DMS153 (cell line): Measurements from ENCODE around the gene ANAPC15.
"Not testable (repeated sequence)": the region's sequence is repeated elsewhere in the genome, so short reads cannot be mapped to it uniquely, and the experiment has no call there.

Source experiments
- DNase-seq: peaks from one replicate; lab custom pipeline; 2025; lab: John Stamatoyannopoulos, UW

ANAPC15 gene

GRCh38 chr11:72112143-72112977, at the start of gene ANAPC15:
ANAPC15 (minus strand) TSS chr11:72112695; CDS start chr11:72111276, 1,419 bp downstream.
- peak; percentile 99 for DNase-seq

- DNase-seq: no peak
Measured at GRCh38 chr11:72160319-72160718, 47.8 kb upstream of the ANAPC15 start.

- no peak for DNase-seq
Measured at GRCh38 chr11:72157131-72157530, 44.6 kb upstream of the ANAPC15 start.

DNA sequence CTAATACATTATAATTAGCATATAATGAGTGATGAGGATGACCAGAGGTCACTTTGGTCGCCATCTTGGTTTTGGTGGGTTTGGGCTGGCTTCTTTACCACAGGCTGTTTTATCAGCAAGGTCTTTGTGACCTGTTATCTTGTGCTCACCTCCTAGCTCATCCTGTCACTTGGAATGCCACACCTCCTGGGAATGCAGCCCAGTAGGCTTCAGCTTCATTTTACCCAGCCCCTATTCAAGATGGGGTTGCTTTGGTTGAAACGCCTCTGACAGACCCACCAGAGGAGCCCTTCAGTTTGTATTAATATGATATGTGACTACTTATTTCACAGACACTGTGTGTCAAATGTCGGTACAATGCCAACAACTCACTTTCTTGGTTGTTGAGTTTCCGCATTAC, 43.3 kb upstream of the ANAPC15 start:
- no peak for DNase-seq

- no peak for DNase-seq
Measured at GRCh38 chr11:72154816-72155215, 42.3 kb upstream of the ANAPC15 start.

DNA sequence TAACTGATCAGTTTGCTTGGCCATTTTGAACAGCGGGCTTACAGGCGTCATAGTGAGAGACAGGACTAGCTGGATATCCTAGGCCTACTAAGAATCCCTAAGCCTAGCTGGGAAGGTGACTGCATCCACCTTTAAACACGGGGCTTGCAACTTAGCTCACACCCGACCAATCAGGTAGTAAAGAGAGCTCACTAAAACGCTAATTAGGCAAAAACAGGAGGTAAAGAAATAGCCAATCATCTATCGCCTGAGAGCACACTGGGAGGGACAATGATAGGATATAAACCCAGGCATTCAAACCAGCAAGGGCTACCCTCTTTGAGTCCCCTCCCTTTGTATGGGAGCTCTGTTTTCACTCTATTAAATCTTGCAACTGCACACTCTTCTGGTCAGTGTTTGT, 41.4 kb upstream of the ANAPC15 start:
- DNase-seq: not testable (repeated sequence)

- DNase-seq: no peak
Measured at GRCh38 chr11:72150882-72151281, 38.4 kb upstream of the ANAPC15 start.

- DNase-seq: no peak
Measured at GRCh38 chr11:72146625-72147024, 34.1 kb upstream of the ANAPC15 start.

GRCh38 chr11:72144807-72145565, 32.5 kb upstream of the ANAPC15 start:
- DNase-seq: no peak

DNA sequence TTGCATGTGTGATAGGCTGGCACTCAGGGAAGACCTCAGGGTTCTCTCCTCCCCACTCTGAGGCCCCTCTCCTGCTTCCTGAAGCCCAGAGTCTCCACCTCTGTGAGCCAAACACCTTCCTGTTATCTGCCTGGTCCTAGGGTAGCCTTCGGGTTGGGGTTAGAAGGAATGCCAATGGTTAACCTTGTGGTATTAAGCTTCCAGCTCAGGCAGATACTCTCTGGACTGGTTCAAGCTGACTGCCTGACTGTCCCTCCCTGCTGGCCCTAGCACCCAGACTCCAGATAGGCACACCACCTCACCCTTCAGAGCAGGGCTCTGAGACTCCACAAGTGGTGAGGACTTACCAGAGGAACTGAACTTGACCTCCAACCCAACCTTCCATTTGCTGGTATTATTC, 30.0 kb upstream of the ANAPC15 start:
- DNase-seq: not testable (repeated sequence)

- DNase-seq: not testable (repeated sequence)
Measured at GRCh38 chr11:72142086-72142485, 29.6 kb upstream of the ANAPC15 start.

- DNase-seq: no peak
Measured at GRCh38 chr11:72141066-72141465, 28.6 kb upstream of the ANAPC15 start.

DNA sequence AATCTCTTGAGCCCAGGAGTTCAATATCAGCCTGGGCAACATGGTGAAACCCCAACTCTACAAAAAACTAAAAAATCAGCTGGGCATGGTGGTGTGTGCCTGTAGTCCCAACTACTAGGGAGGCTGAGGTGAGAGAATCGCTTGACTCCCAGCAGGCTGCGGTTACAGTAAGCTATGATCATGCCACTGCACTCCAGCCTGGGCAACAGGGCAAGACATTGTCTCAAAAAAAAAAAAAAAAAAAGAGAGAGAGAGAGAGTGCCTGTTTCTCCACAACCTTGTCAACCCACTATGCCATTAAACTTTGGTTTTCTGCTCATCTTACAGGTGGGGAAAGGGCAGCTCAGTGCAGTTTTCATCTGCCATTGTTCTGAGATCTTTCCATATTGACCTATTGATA, 28.2 kb upstream of the ANAPC15 start:
- DNase-seq: no peak

DNA sequence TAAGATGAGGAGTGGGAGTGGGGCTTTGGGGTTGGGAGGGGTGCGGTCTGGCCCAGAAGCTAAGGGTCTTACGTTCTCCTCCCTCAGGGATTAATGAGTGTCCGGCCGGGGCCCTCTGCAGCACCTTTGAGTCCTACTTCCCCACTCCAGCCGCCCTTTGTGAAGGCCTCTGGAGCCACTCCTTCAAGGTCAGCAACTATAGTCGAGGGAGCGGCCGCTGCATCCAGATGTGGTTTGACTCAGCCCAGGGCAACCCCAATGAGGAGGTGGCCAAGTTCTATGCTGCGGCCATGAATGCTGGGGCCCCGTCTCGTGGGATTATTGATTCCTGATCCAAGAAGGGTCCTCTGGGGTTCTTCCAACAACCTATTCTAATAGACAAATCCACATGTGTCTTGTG, 27.0 kb upstream of the ANAPC15 start:
- DNase-seq: no peak

GRCh38 chr11:72138821-72139390, 26.4 kb upstream of the ANAPC15 start:
- no peak for DNase-seq

- no peak for DNase-seq
Measured at GRCh38 chr11:72136684-72137262, 24.3 kb upstream of the ANAPC15 start.

DNA sequence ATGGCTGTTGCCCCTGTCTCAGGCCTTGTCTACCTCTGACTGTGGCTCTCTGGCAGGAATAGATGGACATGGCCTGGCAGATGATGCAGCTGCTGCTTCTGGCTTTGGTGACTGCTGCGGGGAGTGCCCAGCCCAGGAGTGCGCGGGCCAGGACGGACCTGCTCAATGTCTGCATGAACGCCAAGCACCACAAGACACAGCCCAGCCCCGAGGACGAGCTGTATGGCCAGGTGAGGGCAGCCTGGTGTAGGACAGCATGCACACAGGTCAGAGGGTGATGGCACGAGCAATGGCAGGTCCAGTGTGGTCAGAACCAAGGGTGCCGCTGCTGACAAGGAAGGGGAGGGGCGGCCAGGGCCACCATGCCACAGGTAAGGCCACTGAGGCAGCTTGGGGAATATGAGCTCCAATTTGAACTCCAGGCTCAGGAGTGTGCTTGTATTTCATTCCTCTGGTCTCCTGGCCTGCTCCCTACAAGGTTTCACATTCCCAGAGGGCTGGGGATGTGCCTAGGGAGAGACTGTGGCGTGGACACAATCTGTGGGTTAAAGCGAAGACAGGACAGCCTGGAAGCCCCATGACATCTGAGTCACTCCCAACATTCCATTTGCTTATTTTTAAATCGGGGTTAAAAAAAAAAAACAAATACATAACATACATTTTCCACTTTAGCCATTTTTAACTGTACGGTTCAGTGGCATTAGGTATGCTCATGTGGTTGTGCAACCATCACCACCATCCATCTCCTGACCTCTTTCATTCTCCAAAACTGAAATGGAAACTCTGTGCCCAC, 23.6 kb upstream of the ANAPC15 start:
- no peak for DNase-seq

DNA sequence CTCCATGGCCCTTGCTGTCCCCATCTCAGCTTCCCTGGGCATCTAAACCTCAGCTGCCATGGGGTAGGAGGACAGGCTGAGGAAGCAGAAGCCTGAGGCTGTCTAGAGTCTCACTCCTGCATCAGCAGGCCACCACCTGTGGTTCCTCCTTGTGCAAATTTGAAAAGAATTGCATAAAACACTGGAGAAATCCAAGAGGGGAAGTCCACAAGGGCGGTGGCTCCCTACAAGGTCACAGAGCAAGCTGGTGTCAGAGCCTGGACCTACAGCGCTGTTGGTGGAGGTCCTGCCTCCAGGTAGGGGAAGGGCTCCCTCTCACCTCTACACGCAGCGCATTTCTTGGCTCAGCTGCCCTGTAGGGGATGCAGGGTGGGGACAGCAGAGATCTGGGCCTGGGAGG, 23.0 kb upstream of the ANAPC15 start, which contains the start of gene FOLR3:
Gene FOLR3, plus strand, starts transcription at position 253 of the 400 bp plus-strand sequence. CDS start 228 bp downstream, outside the sequence.
- DNase-seq: not testable (repeated sequence)

DNA sequence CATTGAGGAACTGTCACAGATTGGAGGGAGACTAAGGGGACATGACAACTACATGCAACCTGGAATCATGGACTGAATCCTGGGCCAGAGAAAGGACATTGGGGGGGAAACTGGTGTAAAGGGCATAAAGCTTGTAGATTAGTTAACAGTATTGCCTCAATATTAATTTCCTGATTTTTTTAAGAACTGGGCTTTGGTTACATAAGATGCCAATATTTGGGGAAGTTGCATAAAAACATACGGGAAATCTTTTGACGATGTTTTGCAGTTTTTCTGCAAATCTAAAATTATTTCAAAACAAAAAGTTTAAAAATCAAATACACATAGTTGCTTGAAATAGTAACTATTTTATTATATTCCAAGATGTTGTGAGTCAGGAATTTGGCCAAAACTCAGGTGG, 20.2 kb upstream of the ANAPC15 start:
- DNase-seq: no peak

DNA sequence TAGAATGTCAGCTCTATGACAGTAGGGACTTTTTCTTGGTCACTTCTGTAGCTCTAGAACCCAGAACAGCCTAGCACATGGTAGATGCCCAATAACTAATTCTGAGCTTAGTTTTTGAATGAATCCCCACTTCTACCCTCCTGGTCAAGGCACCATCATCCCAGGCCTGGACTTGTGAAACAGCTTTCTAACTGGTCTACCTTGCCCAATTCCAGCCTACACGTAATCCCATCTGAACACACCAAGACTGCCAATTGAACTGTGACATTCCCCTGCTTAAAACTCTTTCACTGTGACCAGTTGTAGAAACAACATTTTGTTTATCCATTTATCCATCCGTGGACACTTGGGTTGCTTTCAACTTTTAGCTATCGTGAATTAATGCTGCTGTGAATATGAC, 16.9 kb upstream of the ANAPC15 start:
- DNase-seq: no peak

GRCh38 chr11:72127923-72128322, 15.4 kb upstream of the ANAPC15 start:
- no peak for DNase-seq

DNA sequence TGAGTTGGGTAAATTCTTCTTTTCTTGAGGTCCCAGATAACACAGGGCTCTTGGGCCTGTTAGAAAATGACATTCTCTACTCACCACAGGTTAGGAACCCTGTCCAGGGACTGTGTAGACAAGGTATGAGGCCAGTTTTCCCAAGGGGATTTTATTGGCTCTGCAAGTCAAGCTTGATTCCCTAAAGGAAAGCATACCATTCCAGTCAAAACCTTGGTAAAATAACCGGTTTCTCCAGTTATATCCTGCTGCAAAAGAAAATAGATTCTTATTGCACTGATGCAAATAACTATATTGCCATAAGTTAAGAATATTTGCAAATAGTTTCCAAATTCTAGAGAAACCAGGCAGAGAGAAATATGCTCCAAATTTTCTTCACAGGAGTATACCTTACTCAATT, 13.5 kb upstream of the ANAPC15 start:
- no peak for DNase-seq
